HFF-Myc (cell line): ENCODE measurements around the gene PRMT1.

ENCODE experiments used
- DNase-seq: peaks from one replicate; pipeline ENCODE4 v3.0.0-alpha.2; 2011; ENCODE audit warnings: low read depth; ENCODE audit errors: extremely low read depth
- H3K4me3 ChIP-seq: replicated peaks from 2 replicates; pipeline ENCODE4 v1.5.1; 2011; ENCODE audit warnings: low read depth, mild to moderate bottlenecking, control low read depth, low read length
- CTCF ChIP-seq: IDR thresholded peaks from 2 replicates; pipeline ENCODE4 v1.5.1; 2012; ENCODE audit warnings: mild to moderate bottlenecking, low read depth, low read length, control low read depth; ENCODE audit errors: missing control alignments

PRMT1 gene

GRCh38 chr19:49651820-49652550, 25.1 kb upstream of the PRMT1 start:
- DNase-seq, result no peak
- H3K4me3 ChIP-seq, result no peak overlapping the region
- TF ChIP-seq CTCF, result no peak

GRCh38 chr19:49652551-49653465, 24.3 kb upstream of the PRMT1 start:
- no peak for DNase-seq
- no peak overlapping the region for H3K4me3 ChIP-seq
- no peak for TF ChIP-seq CTCF

- no peak for DNase-seq
- no peak for TF ChIP-seq CTCF
- H3K4me3 ChIP-seq, result no peak overlapping the region
Observed at GRCh38 chr19:49653466-49653806, 23.6 kb upstream of the PRMT1 start.

- H3K4me3 ChIP-seq, result no peak overlapping the region
- no peak for TF ChIP-seq CTCF
- no peak for DNase-seq
Observed at GRCh38 chr19:49654581-49654980, 22.5 kb upstream of the PRMT1 start.

- no peak for DNase-seq
Observed at GRCh38 chr19:49655570-49656455, 21.3 kb upstream of the PRMT1 start.

More at GRCh38 chr19:49655570-49656455, 21.3 kb upstream of the PRMT1 start:
- no peak for TF ChIP-seq CTCF
- H3K4me3 ChIP-seq, result no peak overlapping the region
